HG02973 (cell line): ENCODE measurements around the gene C1orf226.
"Not testable (repeated sequence)": the region's sequence is repeated elsewhere in the genome, so short reads cannot be mapped to it uniquely, and the experiment has no call there.

Experiments used
- ATAC-seq: cut with Tn5 transposase; IDR thresholded peaks from one replicate; pipeline ENCODE4 v1.9.1; 2021; ENCODE audit warnings: moderate library complexity; ENCODE audit not compliant: unreplicated experiment

C1orf226 gene

GRCh38 chr1:162404550-162405160 is 23.1 kb downstream of the C1orf226 start:
- no peak for ATAC-seq

DNA sequence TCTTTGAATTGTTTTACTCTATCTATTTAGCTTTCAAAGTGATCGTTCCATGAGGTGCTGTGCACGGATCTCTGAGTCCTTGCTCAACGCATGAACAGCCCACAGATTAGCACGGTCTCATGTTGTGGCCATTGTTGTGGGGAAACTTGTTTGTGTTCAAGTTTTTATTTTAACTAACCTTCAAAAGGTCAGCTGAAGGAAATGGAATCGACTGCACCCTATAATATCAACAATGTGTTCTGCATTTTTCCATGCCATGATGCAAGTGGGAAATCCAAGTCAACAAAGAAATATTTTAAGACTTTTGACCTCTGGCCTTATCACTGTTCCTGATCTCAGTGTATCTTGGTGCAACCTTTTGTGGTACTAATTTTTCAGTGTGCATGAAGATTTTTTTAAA is 24.3 kb downstream of the C1orf226 start:
- no peak for ATAC-seq

DNA sequence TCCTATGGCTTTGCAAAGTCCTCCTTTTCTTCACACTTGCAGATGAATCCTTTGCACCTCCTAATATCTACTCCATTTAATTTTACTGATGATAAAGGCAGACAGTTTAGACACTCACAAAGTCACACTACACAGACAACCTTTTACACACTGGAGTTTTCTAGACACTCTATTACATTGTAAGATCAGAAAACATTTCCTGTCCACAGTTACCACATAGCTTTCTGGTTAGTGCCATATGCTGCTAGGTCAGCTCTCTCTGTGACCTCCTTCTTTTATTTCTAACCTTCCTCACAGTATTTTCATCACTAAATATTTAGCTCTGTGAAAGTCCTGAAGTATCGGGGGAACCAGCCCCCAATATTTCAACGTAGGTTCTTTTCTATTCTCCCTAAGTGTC is 25.3 kb downstream of the C1orf226 start:
- no peak for ATAC-seq

- no peak for ATAC-seq
Measured at GRCh38 chr1:162407539-162407938, 26.0 kb downstream of the C1orf226 start.

DNA sequence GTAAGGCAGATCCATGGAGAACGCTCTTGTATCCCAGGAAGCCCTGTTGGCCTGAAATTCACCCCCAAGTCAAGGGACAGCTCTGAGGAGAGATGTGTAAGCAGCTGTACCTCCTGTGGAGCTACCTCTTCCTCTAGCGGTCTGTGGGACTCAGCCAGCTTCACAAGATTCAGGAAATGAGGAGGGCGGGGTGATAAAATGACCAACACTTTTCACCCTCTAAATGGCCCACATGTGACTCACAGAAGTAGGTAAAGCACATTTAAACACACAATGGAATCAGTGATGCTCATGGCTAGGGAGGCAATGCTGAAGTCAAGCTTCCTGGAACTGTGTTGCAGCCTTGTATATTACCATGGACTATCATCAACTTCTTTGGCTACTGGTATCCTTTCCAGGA is 30.5 kb downstream of the C1orf226 start, which contains the start of gene SH2D1B:
SH2D1B (minus strand) TSS at position 135 of the 400 bp plus-strand sequence; CDS start at position 15, 120 bp downstream.
- ATAC-seq = no peak

DNA sequence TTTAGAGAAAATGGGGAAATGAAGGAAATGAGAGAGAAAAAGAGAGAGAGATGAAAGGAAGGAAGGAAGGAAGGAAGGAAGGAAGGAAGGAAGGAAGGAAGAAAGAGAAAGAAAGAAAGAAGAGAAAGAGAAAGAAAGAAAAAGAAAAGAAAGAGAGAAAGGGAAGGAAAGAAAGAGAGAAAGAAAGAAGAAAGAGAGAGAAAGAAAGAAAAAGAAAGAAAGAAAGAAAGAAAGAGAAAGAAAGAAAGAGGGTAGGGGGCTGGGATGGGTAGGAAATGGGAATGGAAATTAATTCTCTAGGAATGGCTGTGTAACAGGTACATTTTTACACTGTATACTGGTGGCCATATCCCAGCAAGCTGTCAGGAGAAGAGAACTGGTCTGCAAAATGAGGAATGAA is 34.7 kb downstream of the C1orf226 start:
- ATAC-seq = no peak

GRCh38 chr1:162416909-162417308 is 35.4 kb downstream of the C1orf226 start:
- ATAC-seq = no peak

GRCh38 chr1:162417650-162418049 is 36.1 kb downstream of the C1orf226 start:
- ATAC-seq = no peak

DNA sequence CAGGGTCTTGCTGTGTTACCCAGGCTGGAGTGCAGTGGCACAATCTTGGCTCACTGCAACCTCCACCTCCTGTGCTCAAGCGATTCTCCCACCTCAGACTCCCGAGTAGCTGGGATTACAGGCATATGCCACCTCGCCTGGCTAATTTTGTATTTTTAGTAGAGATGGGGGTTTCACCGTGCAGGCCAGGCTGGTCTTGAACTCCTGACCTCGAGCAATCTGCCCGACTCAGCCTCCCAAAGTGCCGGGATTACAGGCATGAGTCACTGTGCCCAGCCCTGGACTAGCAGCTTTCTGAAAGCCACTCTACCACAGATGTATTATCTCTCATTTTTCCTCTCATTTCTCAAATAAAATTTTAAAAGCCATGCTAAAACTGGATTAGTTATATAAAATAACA is 37.1 kb downstream of the C1orf226 start:
- not testable (repeated sequence) for ATAC-seq

- ATAC-seq = not testable (repeated sequence)
Measured at GRCh38 chr1:162419450-162419931, 38.0 kb downstream of the C1orf226 start.

GRCh38 chr1:162420120-162420519 is 38.6 kb downstream of the C1orf226 start:
- ATAC-seq = no peak

DNA sequence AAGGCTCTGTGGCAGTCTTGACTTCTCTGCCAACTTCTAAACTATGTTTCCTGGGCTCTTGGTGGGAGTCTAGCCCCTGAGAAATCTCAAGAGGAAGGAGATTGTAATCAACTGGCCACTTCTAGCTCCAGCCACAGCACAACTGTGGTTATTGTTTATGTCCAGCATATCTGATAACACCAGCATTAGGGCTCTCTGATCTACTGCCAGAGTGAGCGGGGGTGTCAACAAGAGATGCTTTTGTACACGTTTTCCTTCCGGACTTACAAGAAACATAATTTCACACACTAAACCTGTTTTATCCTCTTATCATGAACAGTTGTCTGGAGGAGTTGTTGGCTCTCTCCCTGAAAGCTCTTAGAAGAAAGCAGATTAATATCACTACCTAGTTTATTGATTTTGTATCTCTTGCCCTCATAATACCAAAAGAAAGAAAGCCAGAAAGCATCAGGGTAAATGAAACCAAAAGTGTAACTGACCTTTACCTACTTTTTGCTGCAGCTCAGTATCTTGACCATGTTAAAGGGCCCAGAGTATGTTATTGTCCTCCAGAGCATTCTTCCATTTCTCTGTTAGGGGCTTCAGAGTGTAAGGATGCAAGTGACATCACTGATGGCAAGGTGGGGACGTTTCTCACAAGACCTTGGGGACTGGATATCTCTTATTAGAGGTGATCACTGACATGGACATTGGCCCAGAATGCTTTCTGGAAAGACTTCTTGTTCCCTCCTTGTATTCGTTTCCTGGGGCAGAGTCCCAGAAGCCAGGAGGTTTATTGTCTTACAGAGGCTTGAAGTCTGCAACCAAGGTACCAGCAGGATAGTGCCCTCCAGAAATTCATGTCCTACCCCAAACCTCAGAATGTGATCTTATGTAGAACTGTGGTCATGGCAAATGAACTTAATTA is 40.0 kb downstream of the C1orf226 start:
- no peak for ATAC-seq

- ATAC-seq = no peak
Measured at GRCh38 chr1:162422662-162423375, 41.3 kb downstream of the C1orf226 start.

- no peak for ATAC-seq
Measured at GRCh38 chr1:162430583-162430982, 49.1 kb downstream of the C1orf226 start.

DNA sequence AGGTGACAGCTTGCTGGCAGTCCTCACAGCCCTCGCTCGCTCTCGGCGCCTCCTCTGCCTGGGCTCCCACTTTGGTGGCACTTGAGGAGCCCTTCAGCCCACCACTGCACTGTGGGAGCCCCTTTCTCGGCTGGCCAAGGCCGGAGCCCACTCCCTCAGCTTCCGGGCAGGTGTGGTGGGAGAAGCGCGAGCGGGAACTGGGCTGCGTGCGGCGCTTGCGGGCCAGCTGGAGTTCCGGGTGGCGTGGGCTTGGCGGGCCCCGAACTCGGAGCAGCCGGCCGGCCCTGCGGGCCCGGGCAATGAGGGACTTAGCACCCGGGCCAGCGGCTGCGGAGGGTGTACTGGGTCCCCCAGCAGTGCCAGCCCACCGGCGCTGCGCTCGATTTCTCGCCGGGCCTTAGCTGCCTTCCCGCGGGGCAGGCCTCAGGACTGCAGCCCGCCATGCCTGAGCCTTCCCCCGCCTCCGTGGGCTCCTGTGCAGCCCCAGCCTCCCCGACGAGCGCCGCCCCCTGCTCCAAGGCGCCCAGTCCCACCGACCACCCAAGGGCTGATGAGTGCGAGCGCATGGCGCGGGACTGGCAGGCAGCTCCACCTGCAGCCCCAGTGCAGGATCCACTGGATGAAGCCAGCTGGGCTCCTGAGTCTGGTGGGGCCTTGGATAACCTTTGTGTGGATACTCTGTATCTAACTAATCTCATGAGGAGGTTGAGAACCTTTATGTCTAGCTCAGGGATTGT is 51.6 kb downstream of the C1orf226 start:
- not testable (repeated sequence) for ATAC-seq
